ENCODE measurements around the gene CD33. TPM values are rescaled to one million over a fixed set of nuclear protein-coding genes. Genes with fewer than 3 reads are reported as not detected.

CD33 gene
- total RNA-seq, 1 experiment from 2014 or later, result 0.35 TPM

DNA sequence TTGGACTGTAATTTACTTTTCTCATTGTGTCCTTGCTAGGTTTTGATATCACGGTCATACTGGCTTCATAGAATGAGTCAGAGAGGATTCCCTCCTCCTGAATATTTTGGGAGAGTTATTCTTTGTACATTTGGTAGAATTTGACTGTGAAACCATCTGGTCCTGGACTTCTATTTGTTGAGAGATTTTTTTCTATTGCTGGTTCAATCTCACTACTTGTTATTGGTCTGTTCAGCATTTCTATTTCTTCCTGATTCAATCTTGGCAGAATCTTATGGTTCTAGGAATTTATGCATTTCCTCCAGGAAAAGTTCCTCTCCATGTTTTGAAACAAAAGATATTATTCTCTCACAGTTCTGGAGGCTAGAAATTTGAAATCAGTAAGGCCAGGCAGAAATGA lies 4.9 kb upstream of the CD33 start:
- Histone ChIP-seq H4K20me1 (ENCODE audit: control insufficient read depth, insufficient read depth, insufficient read length) (no peaks in the 10 kb centered on the region), H3K4ac (ENCODE audit: low read depth, low read length) (no peak overlapping the region), H4K5ac (ENCODE audit: insufficient read length, low read depth, low read length) (no peak overlapping the region), H4K91ac (ENCODE audit: insufficient read length, low read depth, low read length) (no peak overlapping the region), H3K23me2 (ENCODE audit: insufficient read length, low read depth, low read length, poor library complexity, severe bottlenecking) (no peaks in the 10 kb centered on the region), H3K4me1 (ENCODE audit: insufficient read depth, low read length) (no peaks in the 10 kb centered on the region), H3K79me2 (ENCODE audit: insufficient read depth, low read length) (no peaks in the 10 kb centered on the region), H3K79me1 (ENCODE audit: insufficient read depth, low read depth, low read length, poor library complexity, severe bottlenecking) (no peaks in the 10 kb centered on the region), H3K9ac (ENCODE audit: extremely low read depth, insufficient read length, low read length) (no peak overlapping the region), H3K18ac (ENCODE audit: insufficient read length, low read depth, low read length) (no peak overlapping the region), H2BK5ac (ENCODE audit: insufficient read length, low read length) (no peak overlapping the region), H3K14ac (ENCODE audit: insufficient read depth, low read length) (no peak overlapping the region), H2AFZ (ENCODE audit: low read length) (no peak overlapping the region), H3K56ac (ENCODE audit: insufficient read length, low read depth, low read length) (no peak overlapping the region), H4K8ac (replicated peaks; ENCODE audit: insufficient read length, low read depth, low read length) (no peak overlapping the region), H3K4me2 (ENCODE audit: insufficient read depth, insufficient read length, low read length) (no peak overlapping the region), H3K9me3 (ENCODE audit: control insufficient read depth, low read depth, low read length) (no peaks in the 10 kb centered on the region), H2BK120ac (ENCODE audit: low read depth, low read length, poor library complexity, severe bottlenecking) (no peak overlapping the region), H3K27me3 (ENCODE audit: insufficient read depth, low read length) (no peaks in the 10 kb centered on the region), H3T11ph (ENCODE audit: low read length) (no peak overlapping the region), H2BK15ac (ENCODE audit: low read depth, low read length) (no peak overlapping the region), H2BK20ac (ENCODE audit: low read depth, low read length, poor library complexity, severe bottlenecking) (no peak overlapping the region), H2BK12ac (ENCODE audit: insufficient read length, low read depth, low read length) (no peak overlapping the region), H2AK5ac (ENCODE audit: insufficient read length, low read length) (no peak overlapping the region), H3K27ac (ENCODE audit: insufficient read length, low read depth, low read length) (no peak overlapping the region), H3K23ac (ENCODE audit: insufficient read length, low read depth, low read length) (no peak overlapping the region)
- no peak overlapping the region; a peak in 1 of 7 replicates for H3K27ac Mint-ChIP-seq
- H3K4me1 Mint-ChIP-seq, result no peaks in the 10 kb centered on the region
- no peak for DNase-seq
- peaks cover 28% of the 10 kb centered on the region for H3K27me3 Mint-ChIP-seq (ENCODE audit: low read depth)
- H3K4me3 Mint-ChIP-seq, result no peak overlapping the region
- no CpG with 5 or more reads among the region's 1 CpG for WGBS (ENCODE audit: extremely low coverage, insufficient read length, low lambda C conversion rate)
- H3K9me3 Mint-ChIP-seq, result peaks cover 15 to 94% of the 10 kb centered on the region in 2 experiments
- TF ChIP-seq, protein P1, sequence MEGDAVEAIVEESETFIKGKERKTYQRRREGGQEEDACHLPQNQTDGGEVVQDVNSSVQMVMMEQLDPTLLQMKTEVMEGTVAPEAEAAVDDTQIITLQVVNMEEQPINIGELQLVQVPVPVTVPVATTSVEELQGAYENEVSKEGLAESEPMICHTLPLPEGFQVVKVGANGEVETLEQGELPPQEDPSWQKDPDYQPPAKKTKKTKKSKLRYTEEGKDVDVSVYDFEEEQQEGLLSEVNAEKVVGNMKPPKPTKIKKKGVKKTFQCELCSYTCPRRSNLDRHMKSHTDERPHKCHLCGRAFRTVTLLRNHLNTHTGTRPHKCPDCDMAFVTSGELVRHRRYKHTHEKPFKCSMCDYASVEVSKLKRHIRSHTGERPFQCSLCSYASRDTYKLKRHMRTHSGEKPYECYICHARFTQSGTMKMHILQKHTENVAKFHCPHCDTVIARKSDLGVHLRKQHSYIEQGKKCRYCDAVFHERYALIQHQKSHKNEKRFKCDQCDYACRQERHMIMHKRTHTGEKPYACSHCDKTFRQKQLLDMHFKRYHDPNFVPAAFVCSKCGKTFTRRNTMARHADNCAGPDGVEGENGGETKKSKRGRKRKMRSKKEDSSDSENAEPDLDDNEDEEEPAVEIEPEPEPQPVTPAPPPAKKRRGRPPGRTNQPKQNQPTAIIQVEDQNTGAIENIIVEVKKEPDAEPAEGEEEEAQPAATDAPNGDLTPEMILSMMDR (conservative IDR thresholded peaks at IDR 0.05), result no peak
- peaks cover 1 to 10% (median 2%) of the 10 kb centered on the region in 3 experiments; a peak in 4 of 7 replicates for H3K36me3 Mint-ChIP-seq (ENCODE audit: insufficient read depth in 1 of 3, low read depth in 3 of 3)

Data from H9 (cell line).